Dermis lymphatic vessel endothelial cell (primary cell): ENCODE data around the gene RIMOC1. TPM values are rescaled to one million over a fixed set of nuclear protein-coding genes. Genes with fewer than 3 reads are reported as not detected.

ENCODE experiments used
- total RNA-seq: library from RNA; depleted of rRNA; stranded (reverse); fragments of >200 nt; gene quantifications from 2 replicates; pipeline ENCODE4 v1.2.1, GENCODE V29; 2014

RIMOC1 gene
- 12.5 and 12.9 TPM in 2 replicates for total RNA-seq

GRCh38 chr5:41903892-41904799, at the start of gene RIMOC1:
Gene RIMOC1 (plus strand): TSS chr5:41904344. CDS start chr5:41904368, 24 bp downstream.

DNA sequence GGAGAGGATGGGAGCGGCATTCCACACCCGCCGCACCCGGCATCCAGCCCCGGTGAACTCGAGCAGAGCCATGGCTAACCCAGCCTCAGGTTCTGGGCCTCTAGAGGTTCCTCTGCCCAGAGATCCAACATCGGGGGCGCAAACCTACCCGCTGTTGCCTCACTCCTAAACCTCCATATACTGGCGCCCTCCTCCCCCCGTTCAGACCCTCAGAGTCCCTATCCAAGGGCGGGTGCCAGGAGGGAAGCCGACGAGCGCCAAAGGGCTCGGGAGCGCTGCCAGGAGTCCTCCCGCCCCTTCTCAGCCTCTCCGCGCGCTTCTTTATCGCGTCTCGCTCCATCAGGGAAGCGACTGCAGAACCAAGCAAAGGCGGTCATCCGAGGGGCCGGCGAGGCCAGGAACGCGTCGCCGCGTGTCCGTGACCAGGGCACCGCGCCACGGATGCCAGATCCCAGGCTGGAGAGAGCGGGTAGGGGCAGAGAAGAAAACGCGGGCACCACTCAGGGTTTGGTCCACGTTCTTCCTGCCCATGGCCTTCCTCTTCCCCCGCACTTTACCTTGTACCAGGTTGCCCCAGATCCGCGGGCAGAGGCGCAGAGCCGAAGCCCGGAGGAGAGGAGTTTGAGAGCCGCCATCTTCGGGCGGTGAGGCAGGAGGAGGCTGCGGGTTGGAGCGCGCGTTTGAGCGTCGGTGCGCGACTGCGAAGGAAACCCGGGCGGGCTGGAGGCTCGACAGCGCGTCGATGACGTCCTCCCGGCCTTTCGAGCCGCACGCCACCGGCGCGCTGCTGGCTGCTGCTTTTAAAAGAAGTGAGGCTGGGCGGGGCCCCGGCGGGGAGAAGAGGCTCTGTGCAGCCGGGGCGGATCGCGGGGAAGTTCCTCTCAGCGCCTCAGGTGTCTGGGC, 34.2 kb upstream of the RIMOC1 start, which contains the start of gene OXCT1:
Gene OXCT1 (minus strand): TSS at position 702 of the 903 bp plus-strand sequence. CDS start 67 bp downstream, at position 635.

GRCh38 chr5:41924872-41925554, 20.9 kb downstream of the RIMOC1 start, which contains the start of gene FBXO4:
Gene FBXO4 (plus strand): TSS chr5:41925281. CDS start chr5:41925310, 29 bp downstream.

Other genes with a start within 250 kb of the RIMOC1 start
- 15.0 and 23.3 TPM in 2 replicates for gene OXCT1, start 33.9 kb upstream of the RIMOC1 start, total RNA-seq
- gene FBXO4, start 20.9 kb downstream of the RIMOC1 start, total RNA-seq = 10.8 and 12.5 TPM in 2 replicates